HepG2 (cell line): Measurements from ENCODE around the gene POU1F1.

Experiments used
- FOSL1 ChIP-seq: sonication (generic); formaldehyde crosslinking; IDR thresholded peaks from 2 replicates; pipeline ENCODE4 v1.9.0; 2021; ENCODE audit warnings: missing genetic modification reagents, borderline replicate concordance
- HNRNPL ChIP-seq: fragments of 200-400 bp; formaldehyde crosslinking; IDR thresholded peaks from 2 replicates; pipeline ENCODE4 v1.6.1; 2017; ENCODE audit warnings: mild to moderate bottlenecking, low read depth, low read length
- NPAS2 ChIP-seq: sonication (generic); formaldehyde crosslinking; IDR thresholded peaks from 2 replicates; pipeline ENCODE4 v1.8.0; 2022; ENCODE audit warnings: mild to moderate bottlenecking, missing genetic modification reagents, borderline replicate concordance
- POLR2AphosphoS5 ChIP-seq: IDR thresholded peaks from 2 replicates; pipeline ENCODE4 v1.6.1; 2012; ENCODE audit warnings: low read depth, low read length
- ZKSCAN8 ChIP-seq: IDR thresholded peaks from 2 replicates; pipeline ENCODE4 v1.6.1; 2016; ENCODE audit warnings: borderline replicate concordance, missing genetic modification reagents, missing compliant biosample characterization
- ZNF180 ChIP-seq: sonication (generic); formaldehyde crosslinking; IDR thresholded peaks from 2 replicates; pipeline ENCODE4 v1.4.0; 2020; ENCODE audit warnings: low read depth, missing genetic modification reagents, borderline replicate concordance
- ZNF33A ChIP-seq: sonication (generic); formaldehyde crosslinking; IDR thresholded peaks from 2 replicates; pipeline ENCODE4 v1.5.1; 2020; ENCODE audit warnings: missing genetic modification reagents, mild to moderate bottlenecking, moderate library complexity, borderline replicate concordance
- ZNF510 ChIP-seq: sonication (generic); formaldehyde crosslinking; IDR thresholded peaks from 2 replicates; pipeline ENCODE4 v1.4.0; 2020; ENCODE audit warnings: low read depth, mild to moderate bottlenecking, missing genetic modification reagents
- ZNF564 ChIP-seq: sonication (generic); formaldehyde crosslinking; IDR thresholded peaks from 2 replicates; pipeline ENCODE4 v1.8.1; 2023; ENCODE audit warnings: mild to moderate bottlenecking, missing genetic modification reagents
- ZNF737 ChIP-seq: sonication (generic); formaldehyde crosslinking; IDR thresholded peaks from 2 replicates; pipeline ENCODE4 v1.5.0; 2020; ENCODE audit warnings: missing genetic modification reagents, mild to moderate bottlenecking, borderline replicate concordance
- ZNF75D ChIP-seq: sonication (generic); formaldehyde crosslinking; IDR thresholded peaks from 2 replicates; pipeline ENCODE4 v1.8.1; 2023; ENCODE audit warnings: missing genetic modification reagents, mild to moderate bottlenecking, borderline replicate concordance
- ZSCAN20 ChIP-seq: sonication (generic); formaldehyde crosslinking; IDR thresholded peaks from 2 replicates; pipeline ENCODE4 v1.4.0; 2020; ENCODE audit warnings: missing genetic modification reagents, mild to moderate bottlenecking, borderline replicate concordance
- ZSCAN5A ChIP-seq: sonication (generic); formaldehyde crosslinking; IDR thresholded peaks from 2 replicates; pipeline ENCODE4 v1.8.0; 2022; ENCODE audit warnings: mild to moderate bottlenecking, missing genetic modification reagents, borderline replicate concordance
- TF ChIP-seq, protein P1 (sequence below): sonication (generic); formaldehyde crosslinking; IDR thresholded peaks from 2 replicates; pipeline ENCODE4 v1.4.0; 2020; ENCODE audit warnings: missing genetic modification reagents, borderline replicate concordance

- TF ChIP-seq ZKSCAN8 (no peak), NPAS2 (CRISPR knock-in tag) (no peak), ZNF75D (CRISPR knock-in tag) (no peak), ZNF737 (CRISPR knock-in tag) (no peak), FOSL1 (CRISPR knock-in tag) (no peak), ZNF564 (no peak), ZNF180 (CRISPR knock-in tag) (no peak), POLR2AphosphoS5 (no peak), ZSCAN5A (CRISPR knock-in tag) (no peak), ZSCAN20 (CRISPR knock-in tag) (no peak), ZNF510 (CRISPR knock-in tag) (no peak), ZNF33A (CRISPR knock-in tag) (no peak), HNRNPL (no peak)
- TF ChIP-seq, protein P1, sequence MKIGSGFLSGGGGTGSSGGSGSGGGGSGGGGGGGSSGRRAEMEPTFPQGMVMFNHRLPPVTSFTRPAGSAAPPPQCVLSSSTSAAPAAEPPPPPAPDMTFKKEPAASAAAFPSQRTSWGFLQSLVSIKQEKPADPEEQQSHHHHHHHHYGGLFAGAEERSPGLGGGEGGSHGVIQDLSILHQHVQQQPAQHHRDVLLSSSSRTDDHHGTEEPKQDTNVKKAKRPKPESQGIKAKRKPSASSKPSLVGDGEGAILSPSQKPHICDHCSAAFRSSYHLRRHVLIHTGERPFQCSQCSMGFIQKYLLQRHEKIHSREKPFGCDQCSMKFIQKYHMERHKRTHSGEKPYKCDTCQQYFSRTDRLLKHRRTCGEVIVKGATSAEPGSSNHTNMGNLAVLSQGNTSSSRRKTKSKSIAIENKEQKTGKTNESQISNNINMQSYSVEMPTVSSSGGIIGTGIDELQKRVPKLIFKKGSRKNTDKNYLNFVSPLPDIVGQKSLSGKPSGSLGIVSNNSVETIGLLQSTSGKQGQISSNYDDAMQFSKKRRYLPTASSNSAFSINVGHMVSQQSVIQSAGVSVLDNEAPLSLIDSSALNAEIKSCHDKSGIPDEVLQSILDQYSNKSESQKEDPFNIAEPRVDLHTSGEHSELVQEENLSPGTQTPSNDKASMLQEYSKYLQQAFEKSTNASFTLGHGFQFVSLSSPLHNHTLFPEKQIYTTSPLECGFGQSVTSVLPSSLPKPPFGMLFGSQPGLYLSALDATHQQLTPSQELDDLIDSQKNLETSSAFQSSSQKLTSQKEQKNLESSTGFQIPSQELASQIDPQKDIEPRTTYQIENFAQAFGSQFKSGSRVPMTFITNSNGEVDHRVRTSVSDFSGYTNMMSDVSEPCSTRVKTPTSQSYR (CRISPR knock-in tag): no peak
These were observed 48.6 kb downstream of the POU1F1 start for GRCh38 chr3:87227835-87228144.
